Hepatocyte (in vitro differentiated cells): ENCODE results near the gene MEN1. TPM values are rescaled to one million over a fixed set of nuclear protein-coding genes. Genes with fewer than 3 reads are reported as not detected.

Source experiments
- DNase-seq: peaks from one replicate; pipeline ENCODE4 v3.0.0-alpha.2; 2016; ENCODE audit warnings: low spot score
- H2AFZ ChIP-seq: fragments of 200-600 bp; sonication (generic); 2 replicates; pipeline ENCODE4 v1.6.0; 2016; ENCODE audit warnings: antibody characterized with exemption, mild to moderate bottlenecking
- H3K27ac ChIP-seq: fragments of 200-600 bp; sonication (generic); 2 replicates; pipeline ENCODE4 v1.5.1; 2016; ENCODE audit warnings: mild to moderate bottlenecking
- H3K27me3 ChIP-seq: fragments of 200-600 bp; sonication (generic); 2 replicates; pipeline ENCODE4 v1.6.1; 2016
- H3K36me3 ChIP-seq: fragments of 200-600 bp; sonication (generic); replicated peaks from 2 replicates; pipeline ENCODE4 v1.5.1; 2016; ENCODE audit warnings: low read depth; ENCODE audit not compliant: insufficient read depth
- H3K4me1 ChIP-seq: fragments of 200-600 bp; sonication (generic); 2 replicates; pipeline ENCODE4 v1.5.1; 2016; ENCODE audit warnings: mild to moderate bottlenecking, moderate library complexity; ENCODE audit not compliant: insufficient read depth
- H3K4me2 ChIP-seq: fragments of 200-600 bp; sonication (generic); 2 replicates; pipeline ENCODE4 v1.6.0; 2016
- H3K4me3 ChIP-seq: fragments of 200-600 bp; sonication (generic); 2 replicates; pipeline ENCODE4 v1.5.1; 2016; ENCODE audit warnings: mild to moderate bottlenecking
- H3K79me2 ChIP-seq: fragments of 200-600 bp; sonication (generic); 2 replicates; pipeline ENCODE4 v1.6.0; 2017; ENCODE audit warnings: mild to moderate bottlenecking
- H3K9me2 ChIP-seq: fragments of 200-600 bp; sonication (generic); replicated peaks from 2 replicates; pipeline ENCODE4 v1.6.0; 2017; ENCODE audit warnings: mild to moderate bottlenecking; ENCODE audit not compliant: insufficient read depth
- H3K9me3 ChIP-seq: fragments of 200-600 bp; sonication (generic); 2 replicates; pipeline ENCODE4 v1.5.1; 2016; ENCODE audit warnings: low read depth, mild to moderate bottlenecking
- H4K20me1 ChIP-seq: fragments of 200-600 bp; sonication (generic); 2 replicates; pipeline ENCODE4 v1.6.0; 2016; ENCODE audit warnings: mild to moderate bottlenecking; ENCODE audit not compliant: insufficient read depth, poor library complexity, severe bottlenecking
- CTCF ChIP-seq: fragments of 200-600 bp; sonication (generic); IDR thresholded peaks from 2 replicates; pipeline ENCODE4 v1.5.1; 2016; ENCODE audit warnings: antibody characterized with exemption, mild to moderate bottlenecking; ENCODE audit not compliant: poor library complexity
- EZH2 ChIP-seq: fragments of 200-600 bp; sonication (generic); IDR thresholded peaks from 2 replicates; pipeline ENCODE4 v1.6.1; 2016; ENCODE audit warnings: antibody characterized with exemption, mild to moderate bottlenecking, borderline replicate concordance
- EZH2phosphoT487 ChIP-seq: fragments of 200-600 bp; sonication (generic); IDR thresholded peaks from one replicate; pipeline ENCODE4 v1.6.1; 2018; ENCODE audit warnings: antibody characterized with exemption, mild to moderate bottlenecking, low read depth, moderate library complexity; ENCODE audit not compliant: unreplicated experiment, severe bottlenecking
- WGBS: methylation state at CpG from one replicate; pipeline ENCODE4 v1.1.6; 2016; ENCODE audit warnings: low lambda C conversion rate; ENCODE audit errors: missing lambda C conversion rate; 5-methylcytosine and 5-hydroxymethylcytosine counted together
- polyA plus RNA-seq: library from polyadenylated mRNA; unstranded; fragments of >200 nt; fragmentation: Nextera tagmentation; extraction: Ambion mirVana; gene quantifications from 2 replicates; pipeline ENCODE4 v1.2.1, GENCODE V29; 2016
- total RNA-seq: library from RNA; depleted of rRNA; stranded (reverse); fragments of >200 nt; gene quantifications from 2 replicates; pipeline ENCODE4 v1.2.3, GENCODE V29; 2014

Gene MEN1
- total and polyA plus RNA-seq, 2 experiments from 2014 or later, result 18.6 to 49.1 TPM

GRCh38 chr11:64841592-64842365 is 31.4 kb upstream of the MEN1 start:
- WGBS, result 78% methylated on average over 15 of the region's 15 CpGs
- no peak overlapping the region for H2AFZ ChIP-seq

GRCh38 chr11:64839887-64840782 is 29.8 kb upstream of the MEN1 start:
- H3K27ac ChIP-seq, result no peak overlapping the region
- no peaks in the 10 kb centered on the region for H3K9me2 ChIP-seq
- no peak overlapping the region for H3K4me2 ChIP-seq
- H3K4me1 ChIP-seq, result peaks cover 27% of the 10 kb centered on the region
- no peak for DNase-seq
- TF ChIP-seq EZH2 (no peak), EZH2phosphoT487 (no peak), CTCF (no peak)
- no peaks in the 10 kb centered on the region for H3K27me3 ChIP-seq
- H3K36me3 ChIP-seq, result no peaks in the 10 kb centered on the region
- no peak overlapping the region for H2AFZ ChIP-seq
- H3K4me3 ChIP-seq, result no peak overlapping the region
- no peaks in the 10 kb centered on the region for H4K20me1 ChIP-seq
- H3K79me2 ChIP-seq, result peaks cover 15% of the 10 kb centered on the region
- 94% methylated on average over 16 of the region's 24 CpGs for WGBS
- no peaks in the 10 kb centered on the region for H3K9me3 ChIP-seq

More at GRCh38 chr11:64841592-64842365, 31.4 kb upstream of the MEN1 start:
- TF ChIP-seq EZH2, result no peak
- no peak for TF ChIP-seq CTCF
- TF ChIP-seq EZH2phosphoT487, result no peak
- Histone ChIP-seq H3K4me2 (peak overlapping the region; percentile 87), H3K36me3 (no peaks in the 10 kb centered on the region), H3K9me2 (no peaks in the 10 kb centered on the region), H3K9me3 (no peaks in the 10 kb centered on the region), H4K20me1 (no peaks in the 10 kb centered on the region), H3K27ac (peak overlapping the region; percentile 91), H3K79me2 (peaks cover 15% of the 10 kb centered on the region), H3K4me1 (peaks cover 27% of the 10 kb centered on the region), H3K4me3 (no peak overlapping the region), H3K27me3 (no peaks in the 10 kb centered on the region)
- no peak for DNase-seq

- Histone ChIP-seq H3K4me2 (no peak overlapping the region), H3K27ac (no peak overlapping the region), H3K9me2 (no peaks in the 10 kb centered on the region), H3K27me3 (no peaks in the 10 kb centered on the region), H3K79me2 (peaks cover 15% of the 10 kb centered on the region), H4K20me1 (no peaks in the 10 kb centered on the region), H3K9me3 (no peaks in the 10 kb centered on the region), H2AFZ (no peak overlapping the region), H3K36me3 (no peaks in the 10 kb centered on the region), H3K4me1 (peaks cover 27% of the 10 kb centered on the region), H3K4me3 (no peak overlapping the region)
- TF ChIP-seq EZH2phosphoT487, result no peak
- no peak for TF ChIP-seq CTCF
- DNase-seq, result no peak
- WGBS, result 91% methylated on average over 11 of the region's 13 CpGs
These were observed 29.0 kb upstream of the MEN1 start for GRCh38 chr11:64839335-64839734.
